DMS53 (cell line): ENCODE measurements around the gene IL17REL.
"Not testable (repeated sequence)": the region's sequence is repeated elsewhere in the genome, so short reads cannot be mapped to it uniquely, and the experiment has no call there.

ENCODE experiments used
- DNase-seq: peaks from one replicate; lab custom pipeline; 2025; lab: John Stamatoyannopoulos, UW

The IL17REL gene

DNA sequence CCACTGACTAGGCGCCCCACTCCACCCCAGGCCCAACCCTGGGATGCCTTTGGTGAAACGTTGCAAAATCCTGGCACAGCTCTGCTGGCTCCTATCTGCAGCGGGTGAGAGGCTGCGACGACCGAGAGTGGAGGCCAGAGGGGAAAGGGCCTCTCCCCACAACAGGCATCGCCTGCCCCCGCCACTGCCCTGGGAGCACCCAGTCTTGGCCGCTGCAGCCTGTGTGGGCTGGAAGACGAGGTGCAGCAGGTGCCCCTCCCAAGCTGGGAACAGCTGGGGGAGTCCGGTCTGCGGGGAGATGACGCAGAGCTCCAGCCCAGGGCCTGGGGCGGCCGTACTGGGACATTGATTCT lies 56.2 kb downstream of the IL17REL start:
- no peak for DNase-seq

DNA sequence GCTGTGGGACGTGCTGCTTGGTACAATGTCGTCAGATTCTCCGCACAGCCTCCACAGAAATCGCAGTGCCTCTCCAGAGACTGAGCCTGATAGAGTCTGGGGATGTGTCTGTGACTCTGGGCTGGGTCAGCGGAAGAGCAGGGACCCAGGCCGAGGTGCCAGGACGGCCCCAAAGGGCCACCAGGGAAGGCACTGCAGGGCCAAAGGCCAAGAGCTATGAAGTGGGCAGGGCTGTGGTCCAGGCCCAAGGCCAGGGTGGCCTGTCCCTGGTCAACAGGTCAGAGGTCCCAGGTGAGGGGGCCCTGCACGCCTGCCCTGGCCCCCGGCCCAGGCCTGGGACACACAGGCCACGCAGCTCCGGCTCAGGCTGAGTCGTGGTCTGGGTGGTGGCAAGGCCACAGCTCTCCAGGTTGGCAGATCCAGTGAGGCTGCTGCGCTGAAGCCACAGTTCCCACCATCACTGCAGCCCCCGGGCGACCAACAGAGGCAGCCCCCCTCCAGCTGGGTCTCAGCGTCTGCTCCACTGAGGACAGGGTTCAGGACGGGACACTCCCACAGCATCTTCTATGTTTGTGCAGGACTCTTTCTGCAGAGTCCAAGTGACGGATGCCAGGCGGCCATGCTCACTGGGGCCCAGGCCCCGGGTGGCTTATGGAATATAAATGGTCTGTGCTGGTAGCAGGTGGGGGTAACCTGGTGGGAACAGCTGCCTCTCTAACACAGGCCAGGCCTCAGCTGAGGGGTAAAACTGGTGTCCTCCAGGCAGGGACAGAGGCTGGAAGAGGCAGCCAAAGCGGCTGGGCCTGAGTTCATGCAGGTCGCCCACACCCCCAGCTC lies 56.8 kb downstream of the IL17REL start:
- no peak for DNase-seq

DNA sequence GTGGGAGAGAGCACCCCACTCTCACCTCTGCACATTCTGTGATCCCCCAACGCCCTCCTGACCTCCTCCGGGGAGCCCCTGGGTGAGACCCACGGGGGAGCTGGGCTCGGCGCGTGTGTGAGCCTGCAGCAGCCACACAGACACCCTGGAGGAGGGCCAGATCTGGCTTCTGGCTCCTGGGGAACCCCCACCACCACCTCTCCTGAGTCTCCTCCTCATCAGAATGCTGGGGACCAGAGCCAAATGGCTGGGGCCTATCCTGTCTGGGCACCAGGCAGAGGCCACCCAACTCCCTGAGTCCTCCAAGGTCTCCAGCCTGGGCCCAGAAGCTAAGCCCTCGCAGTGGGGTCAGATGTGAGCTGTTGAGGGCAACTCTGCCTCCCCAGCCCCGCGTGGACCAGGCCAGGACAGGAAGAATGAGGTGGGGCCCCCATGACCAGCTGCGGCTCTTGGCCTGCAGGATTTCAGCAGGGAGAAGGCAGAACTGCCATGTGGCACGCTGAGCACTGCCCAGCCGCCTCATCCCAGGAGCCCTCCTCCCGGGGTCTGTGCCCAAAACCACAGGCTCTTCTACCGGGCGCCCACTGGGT lies 57.5 kb downstream of the IL17REL start:
- no peak for DNase-seq

DNA sequence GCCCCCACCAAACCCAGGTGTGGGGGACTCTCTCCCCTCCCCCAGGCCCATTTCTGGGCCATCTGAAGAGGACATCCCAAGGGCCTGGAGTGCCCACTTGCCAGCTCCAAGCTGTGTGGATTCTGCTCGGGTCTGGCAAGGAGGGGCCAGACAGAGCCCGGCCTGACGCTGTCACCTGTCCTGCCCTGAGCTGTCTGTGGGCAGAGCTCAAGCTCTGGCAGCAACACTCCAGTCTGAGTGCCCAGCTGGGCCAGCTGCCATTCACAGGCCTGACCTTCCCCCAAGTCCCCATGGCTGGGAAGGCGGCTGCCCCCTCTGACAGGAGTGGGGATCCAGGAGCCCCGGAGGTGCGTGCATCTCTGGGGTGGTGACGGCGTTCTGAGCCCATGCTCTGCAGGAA lies 58.2 kb downstream of the IL17REL start:
- peak; percentile 90 for DNase-seq

DNA sequence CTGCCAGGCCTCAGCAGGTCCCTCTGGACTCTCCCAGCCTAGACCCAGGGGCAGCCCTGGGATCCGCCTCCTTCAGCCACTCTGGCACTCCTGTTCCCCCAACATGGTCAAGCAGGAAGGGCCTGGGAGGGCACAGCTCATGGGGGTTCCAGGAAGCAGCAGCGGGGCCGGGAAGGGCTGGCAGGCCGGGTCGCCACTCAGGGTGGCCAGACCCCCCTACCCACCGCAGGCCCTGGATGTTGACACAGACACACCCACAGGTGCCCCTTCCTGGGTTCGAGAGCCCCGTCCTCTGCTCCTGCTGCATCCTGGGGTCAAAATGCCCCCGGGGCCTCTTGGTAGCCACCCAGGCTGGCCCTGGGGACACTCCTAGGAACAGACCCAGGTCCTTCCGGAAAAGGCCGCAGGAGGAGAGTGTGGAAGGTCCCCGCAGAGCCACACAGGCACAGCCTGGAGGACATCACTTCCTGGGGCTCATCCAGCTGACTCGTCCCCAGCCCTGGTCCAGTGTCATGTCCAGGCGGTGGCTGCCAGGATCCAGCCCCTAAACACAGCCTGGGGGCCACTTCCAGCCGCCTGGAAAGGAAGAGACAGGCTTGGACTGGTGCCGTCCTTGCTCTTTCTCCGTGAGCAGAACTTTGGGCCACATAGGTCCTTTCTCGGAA lies 58.8 kb downstream of the IL17REL start:
- DNase-seq = peak; percentile 69

DNA sequence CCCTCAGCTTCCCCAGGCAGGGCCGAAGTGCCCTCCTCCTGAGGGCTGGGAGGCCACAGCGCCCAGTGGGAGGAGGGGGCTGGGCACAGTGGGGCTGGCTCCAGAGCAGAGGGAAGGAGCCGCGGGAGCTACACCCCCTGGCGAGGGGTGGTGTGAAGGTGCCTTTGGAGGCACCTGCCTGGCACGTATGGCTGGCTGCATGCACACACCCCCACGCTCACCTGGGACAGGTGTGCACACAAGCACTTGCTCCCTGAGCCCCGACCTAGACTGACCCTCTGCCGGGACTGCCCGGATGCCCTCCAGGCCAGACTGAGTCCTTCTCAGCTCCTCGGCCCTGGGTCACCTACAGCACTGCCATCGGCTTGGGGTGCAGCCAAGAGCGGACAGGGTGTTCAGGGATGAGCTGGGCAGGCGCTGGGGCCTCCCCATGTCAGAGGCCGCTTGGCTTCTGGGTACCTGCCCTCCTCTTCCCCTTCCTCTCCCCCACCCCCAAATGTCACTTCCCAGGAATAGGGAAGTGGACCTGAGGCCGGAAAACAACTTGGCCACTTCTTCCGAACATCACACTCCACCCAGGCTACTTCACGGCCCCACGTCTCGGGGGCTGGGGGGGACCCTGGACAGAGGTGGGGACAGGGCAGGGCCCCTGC lies 59.4 kb downstream of the IL17REL start:
- peak; percentile 96 for DNase-seq

DNA sequence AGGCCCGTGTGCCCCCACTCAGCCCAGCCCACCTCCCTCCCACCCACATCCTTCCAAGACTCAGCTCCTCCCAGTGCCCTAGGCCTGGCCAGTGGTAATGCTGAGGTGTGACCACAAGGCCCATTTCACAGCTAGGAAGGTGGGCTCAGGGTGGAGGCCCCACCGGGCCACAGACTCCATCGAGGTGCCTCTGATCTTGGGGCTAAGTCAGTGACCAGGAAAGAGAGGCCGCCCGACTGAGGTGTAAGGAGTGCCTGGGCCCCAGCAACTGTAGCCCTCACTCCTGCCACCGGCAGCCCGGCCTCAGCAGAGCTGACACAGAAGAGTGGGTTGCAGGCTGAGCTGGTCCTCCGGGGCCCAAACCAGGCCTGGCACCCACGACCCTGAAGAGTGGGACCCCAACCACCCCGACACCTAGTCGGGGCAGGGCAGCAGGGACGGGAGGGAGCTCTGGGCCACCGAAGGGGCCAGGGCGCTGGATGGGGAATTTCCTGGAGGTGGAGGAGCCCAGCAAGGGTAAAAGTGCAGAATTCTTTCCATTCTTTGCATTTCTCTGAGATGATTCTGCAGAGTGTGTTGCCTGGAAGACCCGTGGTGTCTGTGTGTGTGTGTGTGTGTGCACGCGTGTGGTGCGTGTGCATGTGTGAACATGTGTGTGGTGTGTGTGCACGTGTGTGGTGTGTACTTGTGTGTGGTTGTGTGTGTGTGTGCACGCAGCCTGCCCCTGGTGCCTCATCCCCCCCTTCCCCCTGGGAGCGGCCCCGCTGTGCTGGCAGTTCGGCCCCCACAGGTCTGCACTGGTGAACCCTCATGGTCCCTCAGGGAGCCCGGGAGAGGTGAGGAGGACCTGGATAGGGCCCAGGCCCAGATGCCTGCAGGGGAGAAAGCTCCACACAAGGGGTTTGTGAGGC lies 60.3 kb downstream of the IL17REL start:
- DNase-seq = peak; percentile 58

DNA sequence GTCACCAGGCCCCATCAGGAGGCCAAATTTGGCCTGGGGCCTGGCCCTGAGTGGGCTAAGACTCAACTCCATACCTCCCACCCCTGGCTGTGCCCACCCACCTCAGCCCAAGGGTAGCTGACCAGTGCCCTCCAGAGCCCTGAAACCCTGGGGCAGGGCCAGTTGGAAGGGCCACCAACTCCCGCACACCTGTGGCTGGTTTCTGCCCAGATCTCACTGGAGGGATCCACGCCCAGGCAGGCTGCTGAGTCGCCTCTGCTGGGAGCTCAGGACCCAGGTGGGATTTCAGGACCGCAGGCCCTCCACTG lies 60.9 kb downstream of the IL17REL start:
- DNase-seq = peak; percentile 71

DNA sequence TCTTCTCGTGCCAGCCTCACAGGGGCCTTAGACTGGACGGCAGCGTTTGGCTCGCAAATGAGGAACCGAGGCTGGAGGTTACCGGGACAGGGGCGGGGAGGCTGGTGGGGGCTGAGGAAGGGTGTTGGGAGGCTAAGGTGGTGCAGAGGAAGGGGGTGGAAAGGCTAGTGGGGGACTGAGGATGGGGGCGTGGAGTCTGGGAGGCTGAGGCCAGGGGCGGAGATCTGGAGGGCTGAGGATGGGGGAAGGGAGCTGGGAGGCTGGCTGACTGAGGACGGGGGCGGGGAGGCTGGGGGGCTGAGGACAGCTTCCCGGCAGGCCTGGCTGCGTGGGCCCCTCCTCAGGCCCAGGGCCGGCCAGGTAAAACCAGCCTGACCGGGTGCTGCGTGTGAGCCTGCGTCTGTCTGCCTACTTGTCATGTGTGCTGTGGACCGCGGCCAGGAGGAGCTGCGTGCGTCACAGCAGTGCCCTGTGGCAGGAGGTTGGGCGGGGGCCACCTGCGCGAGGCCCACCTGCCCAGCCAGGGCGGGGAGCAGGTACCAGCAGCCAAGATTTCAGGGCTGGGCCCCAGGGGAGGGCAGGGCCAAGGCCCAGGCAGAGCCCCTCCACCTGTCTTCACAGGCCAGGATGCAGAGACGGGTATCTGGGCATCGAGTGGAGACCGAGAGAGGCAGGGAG lies 61.4 kb downstream of the IL17REL start:
- DNase-seq = peak; percentile 98

DNA sequence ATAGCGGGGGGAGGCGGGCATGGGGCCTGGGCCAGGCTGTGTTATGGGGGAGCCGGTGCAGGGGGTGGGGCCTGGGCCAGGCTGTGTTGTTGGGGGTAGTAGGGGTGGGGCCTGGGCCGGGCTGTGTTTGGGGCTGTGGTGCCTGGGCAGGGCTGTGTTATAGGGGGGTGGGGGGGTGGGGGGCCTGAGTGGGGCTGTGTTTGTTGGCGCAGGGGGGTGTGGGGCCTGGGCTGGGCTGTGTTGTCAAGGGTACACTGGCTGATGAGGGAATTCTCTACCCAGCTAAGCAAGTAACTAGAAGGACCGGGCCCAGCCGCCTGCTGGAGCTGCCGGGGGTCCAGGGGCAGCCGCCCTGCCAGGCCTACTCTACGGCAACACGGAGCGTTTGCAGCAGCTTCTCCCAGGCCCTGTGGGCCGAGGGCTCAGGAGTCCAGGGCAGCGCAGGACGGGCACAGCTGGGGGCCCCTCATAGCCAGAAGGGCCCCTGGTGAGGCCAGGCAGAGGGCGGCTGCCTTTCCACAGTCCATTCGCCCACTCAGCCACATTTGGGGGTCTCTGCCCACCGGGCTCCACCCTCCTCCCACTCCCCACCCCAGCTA lies 62.1 kb downstream of the IL17REL start:
- peak; percentile 71 for DNase-seq

DNA sequence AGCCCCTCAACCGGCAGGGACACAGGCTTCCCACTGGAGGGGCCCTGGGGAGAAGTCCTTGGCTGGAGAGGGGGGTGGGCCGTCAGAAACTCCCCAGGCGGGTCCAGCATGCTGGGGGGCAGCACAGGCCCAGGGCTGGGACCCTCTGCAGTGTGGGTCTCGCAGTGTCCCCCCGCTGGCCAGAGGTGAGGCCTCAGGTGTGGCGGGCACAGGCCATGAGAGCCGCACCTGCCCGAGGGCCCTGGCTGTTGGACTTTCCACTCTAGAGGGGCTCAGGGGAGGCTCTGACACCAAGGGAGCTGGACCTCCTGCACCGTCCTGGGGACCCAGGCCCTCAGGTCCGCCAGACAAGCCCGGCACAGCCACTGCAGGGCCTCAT lies 62.7 kb downstream of the IL17REL start:
- DNase-seq = no peak

DNA sequence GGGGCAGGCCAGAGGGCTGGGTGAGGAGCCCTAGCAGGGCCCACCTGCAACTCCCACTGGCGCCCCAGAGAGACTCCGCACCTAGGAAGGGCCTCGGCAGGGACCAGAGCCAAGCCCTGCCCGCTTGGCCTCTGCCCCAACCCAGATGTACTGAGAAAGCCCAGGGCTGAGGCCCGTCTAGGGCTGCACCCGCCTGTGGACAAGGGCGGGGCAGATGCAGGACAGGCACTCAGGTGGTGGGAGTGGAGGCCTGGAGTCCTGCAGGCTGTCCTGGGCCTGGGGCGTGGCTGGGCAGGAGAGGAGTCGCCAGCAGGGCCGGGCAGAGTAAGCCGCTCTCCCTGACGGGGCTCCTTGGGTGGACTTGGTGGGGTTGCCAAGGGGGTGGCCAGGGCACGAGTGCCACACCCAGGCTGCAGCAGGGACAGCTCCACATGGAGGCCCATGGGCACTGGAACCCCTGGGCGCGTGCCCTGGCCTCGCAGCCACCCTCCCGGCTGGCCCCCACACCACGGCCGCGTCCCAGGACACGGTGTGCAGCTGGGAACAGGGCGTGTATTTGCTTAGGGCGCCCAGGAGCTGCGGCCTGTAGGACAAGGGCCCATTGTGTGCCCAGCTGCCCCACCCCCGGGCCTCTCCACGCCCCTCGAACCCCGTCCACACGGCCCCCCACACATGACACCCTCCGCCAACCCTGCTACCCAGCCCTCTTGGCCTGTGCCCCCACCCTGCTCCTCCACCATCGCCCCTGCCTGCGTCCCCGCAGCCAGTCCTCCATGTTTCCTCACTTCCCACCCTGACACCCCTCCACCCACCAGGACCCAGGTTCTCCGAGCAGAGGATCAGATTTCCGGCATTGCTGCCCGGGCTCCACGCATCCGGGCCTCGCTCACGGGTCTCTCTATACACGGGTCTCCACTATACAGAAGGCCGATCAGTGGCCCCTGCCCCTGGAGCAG lies 63.3 kb downstream of the IL17REL start:
- peak; percentile 92 for DNase-seq

DNA sequence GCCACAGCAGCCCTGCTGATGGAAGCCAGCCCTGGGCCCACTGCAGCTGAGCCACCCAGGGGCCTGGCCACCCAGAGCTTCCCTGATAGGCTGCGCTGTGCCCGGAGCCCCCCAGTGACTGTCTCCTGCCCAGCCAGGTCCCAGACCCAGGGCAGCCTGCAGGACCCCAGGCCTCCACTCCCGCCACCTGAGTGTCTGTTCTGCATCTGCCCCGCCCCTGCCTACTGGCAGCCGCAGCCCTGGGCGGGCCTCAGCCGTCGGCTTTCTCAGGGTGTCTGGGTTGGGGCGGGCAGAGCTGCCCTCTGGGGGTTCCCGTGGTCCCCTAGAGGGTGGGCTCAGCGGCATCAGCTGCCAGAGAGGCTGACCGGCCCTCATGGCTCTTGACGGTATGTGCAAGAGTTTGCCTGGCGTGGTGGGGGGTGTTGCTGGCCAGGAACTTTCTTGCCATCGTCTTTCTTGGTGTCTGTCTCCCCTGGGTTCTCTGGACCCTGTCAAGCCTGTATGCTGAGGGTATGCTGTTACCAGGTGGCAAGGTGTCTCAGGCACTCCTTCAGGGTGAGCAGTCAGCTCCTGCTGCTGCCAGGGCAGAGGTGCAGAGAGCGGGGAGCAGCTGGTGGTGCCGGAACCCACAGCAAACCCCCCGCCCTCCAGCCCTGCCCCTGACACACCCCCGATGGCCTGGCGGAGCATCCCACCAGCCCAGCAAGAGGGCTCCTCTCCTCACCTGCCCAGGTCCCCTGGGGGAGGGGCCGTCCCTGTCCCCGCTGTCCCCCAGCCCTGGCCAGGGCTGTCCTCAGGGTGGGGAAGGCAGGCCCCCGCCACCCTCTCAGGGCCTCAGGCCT lies 64.2 kb downstream of the IL17REL start:
- DNase-seq = peak; percentile 67

DNA sequence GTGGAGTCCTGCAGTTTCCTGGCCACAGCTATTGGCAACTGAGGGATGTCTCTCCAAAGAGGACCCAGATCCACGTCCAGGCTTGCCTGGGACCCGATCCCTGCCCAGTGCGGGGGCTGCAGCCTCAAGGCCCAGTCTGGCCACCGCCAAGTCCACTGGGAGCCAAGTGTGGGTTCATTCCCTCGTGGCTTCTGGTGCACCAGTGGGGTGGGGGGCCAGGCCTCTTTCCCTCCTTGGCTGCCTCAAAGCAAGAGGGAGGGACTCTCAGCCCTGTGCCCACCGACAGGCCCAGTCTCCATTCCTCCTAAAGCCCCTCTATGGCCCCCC lies 65.3 kb downstream of the IL17REL start:
- no peak for DNase-seq

DNA sequence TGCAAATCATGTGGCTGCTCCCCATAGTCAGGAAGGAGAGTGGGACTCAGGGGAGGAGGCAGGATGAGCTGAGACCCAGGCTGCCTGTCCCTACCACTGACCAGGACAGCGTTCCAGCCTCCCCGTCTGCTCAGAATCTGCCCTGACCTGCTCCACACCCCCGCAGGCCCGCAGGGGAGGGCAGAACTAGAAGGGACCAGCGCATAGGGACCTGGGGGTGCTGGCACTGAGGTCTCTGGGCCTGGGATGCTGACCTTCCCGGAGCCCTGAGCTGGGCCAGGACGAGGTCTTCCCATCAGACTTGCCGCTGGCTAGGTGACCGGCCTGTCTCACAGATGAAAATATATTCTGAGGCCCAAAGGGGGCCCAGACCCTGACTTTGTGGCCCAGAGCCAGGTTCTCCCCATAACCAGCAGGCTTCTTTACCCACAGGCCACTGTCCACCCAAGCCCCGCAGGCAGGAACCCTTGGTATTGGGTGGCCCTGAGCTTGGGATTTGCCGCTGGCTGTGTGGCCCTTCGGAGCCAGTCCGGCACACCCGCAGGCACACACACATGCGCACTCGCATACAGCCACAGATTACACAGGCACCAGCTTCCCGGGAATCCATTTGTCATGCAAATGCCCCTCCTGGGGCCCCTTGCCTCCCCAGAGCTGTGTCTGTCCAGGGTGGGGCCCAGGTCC lies 65.8 kb downstream of the IL17REL start:
- DNase-seq = peak; percentile 76

DNA sequence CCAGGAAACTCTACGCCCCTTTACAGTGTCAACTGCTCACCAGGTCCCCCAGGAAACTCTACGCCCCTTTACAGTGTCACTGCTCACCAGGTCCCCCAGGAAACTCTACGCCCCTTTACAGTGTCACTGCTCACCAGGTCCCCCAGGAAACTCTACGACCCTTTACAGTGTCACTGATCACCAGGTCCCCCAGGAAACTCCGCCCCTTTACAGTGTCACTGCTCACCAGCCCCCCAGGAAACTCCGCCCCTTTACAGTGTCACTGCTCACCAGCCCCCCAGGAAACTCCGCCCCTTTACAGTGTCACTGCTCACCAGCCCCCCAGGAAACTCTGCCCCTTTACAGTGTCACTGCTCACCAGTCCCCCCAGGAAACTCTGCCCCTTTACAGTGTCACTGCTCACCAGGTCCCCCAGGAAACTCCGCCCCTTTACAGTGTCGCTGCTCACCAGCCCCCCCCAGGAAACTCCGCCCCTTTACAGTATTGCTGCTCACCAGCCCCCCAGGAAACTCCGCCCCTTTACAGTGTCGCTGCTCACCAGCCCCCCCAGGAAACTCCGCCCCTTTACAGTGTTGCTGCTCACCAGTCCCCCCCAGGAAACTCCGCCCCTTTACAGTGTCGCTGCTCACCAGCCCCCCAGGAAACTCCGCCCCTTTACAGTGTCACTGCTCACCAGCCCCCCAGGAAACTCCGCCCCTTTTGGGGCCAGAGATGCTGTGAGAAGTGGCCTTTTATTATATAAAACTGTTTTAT lies 67.3 kb downstream of the IL17REL start:
- DNase-seq = not testable (repeated sequence)
